ENCODE results near the gene CFAP410. TPM values are rescaled to one million over a fixed set of nuclear protein-coding genes. Genes with fewer than 3 reads are reported as not detected.
"Not testable (repeated sequence)": the region's sequence is repeated elsewhere in the genome, so short reads cannot be mapped to it uniquely, and the experiment has no call there.

CFAP410 gene
- total and polyA plus RNA-seq, 10 donors, result 26.2 to 79.8 (median 33.0) TPM

- Histone ChIP-seq H3K9me3 (peaks cover 0 to 22% (median 14%) of the 10 kb centered on the region in 8 donors), H3K4me1 (peaks cover 0 to 26% (median 7%) of the 10 kb centered on the region in 6 donors), H3K4me3 (no peak overlapping the region), H3K27ac (no peak overlapping the region), H3K36me3 (peaks cover 0 to 53% (median 3%) of the 10 kb centered on the region in 6 donors), H3K27me3 (replicated peaks in 1 of 7) (peaks cover 0 to 5% (median 0%) of the 10 kb centered on the region in 7 donors)
- TF ChIP-seq, protein P1, sequence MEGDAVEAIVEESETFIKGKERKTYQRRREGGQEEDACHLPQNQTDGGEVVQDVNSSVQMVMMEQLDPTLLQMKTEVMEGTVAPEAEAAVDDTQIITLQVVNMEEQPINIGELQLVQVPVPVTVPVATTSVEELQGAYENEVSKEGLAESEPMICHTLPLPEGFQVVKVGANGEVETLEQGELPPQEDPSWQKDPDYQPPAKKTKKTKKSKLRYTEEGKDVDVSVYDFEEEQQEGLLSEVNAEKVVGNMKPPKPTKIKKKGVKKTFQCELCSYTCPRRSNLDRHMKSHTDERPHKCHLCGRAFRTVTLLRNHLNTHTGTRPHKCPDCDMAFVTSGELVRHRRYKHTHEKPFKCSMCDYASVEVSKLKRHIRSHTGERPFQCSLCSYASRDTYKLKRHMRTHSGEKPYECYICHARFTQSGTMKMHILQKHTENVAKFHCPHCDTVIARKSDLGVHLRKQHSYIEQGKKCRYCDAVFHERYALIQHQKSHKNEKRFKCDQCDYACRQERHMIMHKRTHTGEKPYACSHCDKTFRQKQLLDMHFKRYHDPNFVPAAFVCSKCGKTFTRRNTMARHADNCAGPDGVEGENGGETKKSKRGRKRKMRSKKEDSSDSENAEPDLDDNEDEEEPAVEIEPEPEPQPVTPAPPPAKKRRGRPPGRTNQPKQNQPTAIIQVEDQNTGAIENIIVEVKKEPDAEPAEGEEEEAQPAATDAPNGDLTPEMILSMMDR (IDR thresholded peaks at IDR 0.05 in 8 of 11, conservative IDR thresholded peaks at IDR 0.05 in 3 of 11), result no peak
- TF ChIP-seq POLR2AphosphoS5 (IDR thresholded peaks at IDR 0.05) (no peak), POLR2A (IDR thresholded peaks at IDR 0.05) (no peak)
- WGBS, 5 donors, result 77 to 86% (median 83%) methylated on average over 22 of the region's 22 CpGs
- intact Hi-C loops (cut with DNase I; ENCODE audit: low total_unique reads), result no loop called here
- peak; percentile 69 for DNase-seq
These were observed 25.2 kb upstream of the CFAP410 start for GRCh38 chr21:44364151-44365053.

DNA sequence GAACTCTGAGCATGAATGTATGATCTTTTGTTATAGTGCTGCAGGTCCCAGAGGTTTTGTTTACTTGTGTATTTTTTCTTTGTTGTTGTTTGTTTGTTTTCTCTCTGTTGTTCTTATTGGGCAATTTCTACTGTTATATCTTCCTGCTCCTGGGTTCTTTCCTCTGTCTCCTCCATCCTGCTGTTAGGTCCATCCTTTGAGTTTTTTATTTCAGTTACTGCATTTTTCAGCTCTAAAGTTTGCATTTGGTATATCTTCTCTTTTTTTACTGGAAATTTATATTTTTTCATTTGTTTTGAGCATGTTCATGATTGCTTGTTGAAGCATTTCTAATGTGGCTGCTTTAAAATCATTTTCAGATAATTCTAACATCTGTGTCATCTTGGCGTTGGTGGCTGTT is 24.1 kb upstream of the CFAP410 start:
- TF ChIP-seq, protein P1 (IDR thresholded peaks at IDR 0.05 in 8 of 11, conservative IDR thresholded peaks at IDR 0.05 in 3 of 11), result no peak
- TF ChIP-seq POLR2AphosphoS5 (IDR thresholded peaks at IDR 0.05) (no peak), POLR2A (IDR thresholded peaks at IDR 0.05) (no peak)
- DNase-seq, result no peak
- WGBS, 5 donors, result 90 to 98% (median 92%) methylated on average over 1 of the region's 1 CpG
- Histone ChIP-seq H3K9me3 (peaks cover 0 to 22% (median 14%) of the 10 kb centered on the region in 8 donors), H3K27me3 (replicated peaks in 1 of 7) (no peaks in the 10 kb centered on the region), H3K27ac (no peak overlapping the region), H3K4me1 (peaks cover 0 to 25% (median 7%) of the 10 kb centered on the region in 6 donors), H3K36me3 (peaks cover 0 to 47% (median 3%) of the 10 kb centered on the region in 6 donors), H3K4me3 (no peak overlapping the region)
- intact Hi-C loops (cut with DNase I; ENCODE audit: low total_unique reads), result no loop called here

GRCh38 chr21:44361903-44362302 is 22.7 kb upstream of the CFAP410 start:
- Histone ChIP-seq H3K36me3 (peaks cover 0 to 47% (median 6%) of the 10 kb centered on the region in 6 donors), H3K27ac (peak overlapping the region in 1 of 8 donors; percentile 82), H3K4me1 (peaks cover 0 to 31% (median 8%) of the 10 kb centered on the region in 6 donors), H3K9me3 (peaks cover 0 to 22% (median 14%) of the 10 kb centered on the region in 8 donors)
- intact Hi-C loops (cut with DNase I; ENCODE audit: low total_unique reads); H3K27me3 ChIP-seq (replicated peaks in 1 of 7); DNase-seq; H3K4me3 ChIP-seq: not testable (repeated sequence)
- 88 to 95% (median 93%) methylated on average over 5 of the region's 5 CpGs for WGBS, 5 donors

- H3K27ac ChIP-seq, result peak overlapping the region in 6 of 8 donors; percentile 34 to 82 (median 79)
- no peaks in the 10 kb centered on the region for H3K27me3 ChIP-seq (replicated peaks in 1 of 7)
- peak overlapping the region in 1 of 8 donors; percentile 44 for H3K4me3 ChIP-seq
- TF ChIP-seq POLR2AphosphoS5 (IDR thresholded peaks at IDR 0.05) (peak in 1 of 3 donors; percentile 41), POLR2A (IDR thresholded peaks at IDR 0.05) (no peak)
- TF ChIP-seq, protein P1 (IDR thresholded peaks at IDR 0.05 in 8 of 11, conservative IDR thresholded peaks at IDR 0.05 in 3 of 11), result peak in 4 of 11 experiments; percentile 14 to 33 (median 26)
- H3K36me3 ChIP-seq, result peaks cover 0 to 38% (median 6%) of the 10 kb centered on the region in 6 donors
- peaks cover 0 to 22% (median 14%) of the 10 kb centered on the region in 8 donors for H3K9me3 ChIP-seq
- 12 to 21% (median 18%) methylated on average over 8 of the region's 8 CpGs for WGBS, 5 donors
- peaks cover 0 to 49% (median 19%) of the 10 kb centered on the region in 6 donors for H3K4me1 ChIP-seq
- peak; percentile 79 for DNase-seq
- intact Hi-C loops (cut with DNase I; ENCODE audit: low total_unique reads), result no loop called here
These were observed 21.0 kb upstream of the CFAP410 start for GRCh38 chr21:44360159-44360558.

All from spleen (tissue), 11 donors.